WTC11 (cell line): Measurements from ENCODE around the gene LAMC3. TPM values are rescaled to one million over a fixed set of nuclear protein-coding genes. Genes with fewer than 3 reads are reported as not detected.

Experiments used
- ATAC-seq: fragments of 200-7000 bp; cut with Tn5 transposase; 2 replicates; pipeline ENCODE4 v1.10.0; 2021; ENCODE audit warnings: mild to moderate bottlenecking, moderate library complexity
- CTCF ChIA-PET: fragments of 300-600 bp; sonication (Branson Sonifier 250); formaldehyde crosslinking; loops from one replicate; lab custom pipeline; 2021; ENCODE audit warnings: antibody characterized with exemption; lab: Charles Lee
- POLR2A ChIA-PET: fragments of 350-600 bp; sonication (Branson Sonifier 250); formaldehyde crosslinking; loops from one replicate; lab custom pipeline; 2021; ENCODE audit warnings: antibody characterized with exemption; lab: Charles Lee
- DNase-seq: peaks from one replicate; pipeline ENCODE4 v3.0.0; 2021; ENCODE audit warnings: low spot score
- H3K27ac Mint-ChIP-seq: 2 replicates; pipeline ENCODE4 v1.8.0; 2021; ENCODE audit warnings: mixed read lengths
- H3K27me3 Mint-ChIP-seq: 2 replicates; pipeline ENCODE4 v1.8.0; 2021; ENCODE audit warnings: low read depth, mild to moderate bottlenecking, moderate library complexity, mixed read lengths
- H3K36me3 Mint-ChIP-seq: 2 replicates; pipeline ENCODE4 v1.8.0; 2021; ENCODE audit warnings: mixed read lengths
- H3K4me1 Mint-ChIP-seq: 2 replicates; pipeline ENCODE4 v1.8.0; 2022; ENCODE audit warnings: mixed read lengths
- H3K4me3 Mint-ChIP-seq: 2 replicates; pipeline ENCODE4 v1.8.0; 2021; ENCODE audit warnings: mild to moderate bottlenecking, moderate library complexity, mixed read lengths
- H3K9me3 Mint-ChIP-seq: 2 replicates; pipeline ENCODE4 v1.8.0; 2021; ENCODE audit warnings: mixed read lengths
- CBFB ChIP-seq: sonication (generic); formaldehyde crosslinking; IDR thresholded peaks from 2 replicates; pipeline ENCODE4 v1.8.1; 2022; ENCODE audit warnings: mild to moderate bottlenecking, low read depth, missing genetic modification reagents
- GTF2I ChIP-seq: fragments of 250-450 bp; sonication (Bioruptor Pico); conservative IDR thresholded peaks from 2 replicates; pipeline ENCODE4 v1.4.0; 2021; ENCODE audit warnings: mild to moderate bottlenecking
- HMGA2 ChIP-seq: fragments of 250-450 bp; sonication (Bioruptor Pico); IDR thresholded peaks from 2 replicates; pipeline ENCODE4 v1.4.0; 2021; ENCODE audit warnings: mild to moderate bottlenecking, moderate library complexity
- JUN ChIP-seq: sonication (generic); formaldehyde crosslinking; IDR thresholded peaks from 2 replicates; pipeline ENCODE4 v1.8.0; 2023; ENCODE audit warnings: mild to moderate bottlenecking, missing genetic modification reagents
- NFYB ChIP-seq: sonication (generic); formaldehyde crosslinking; conservative IDR thresholded peaks from 2 replicates; pipeline ENCODE4 v1.8.0; 2022; ENCODE audit warnings: low read depth, missing genetic modification reagents
- SOX15 ChIP-seq: fragments of 250-450 bp; sonication (Bioruptor Pico); IDR thresholded peaks from 2 replicates; pipeline ENCODE4 v1.9.0; 2021; ENCODE audit warnings: mild to moderate bottlenecking
- TCF7 ChIP-seq: sonication (generic); formaldehyde crosslinking; IDR thresholded peaks from 2 replicates; pipeline ENCODE4 v1.8.0; 2022; ENCODE audit warnings: mild to moderate bottlenecking, low read depth, missing genetic modification reagents, moderate library complexity
- TEAD1 ChIP-seq: sonication (generic); formaldehyde crosslinking; IDR thresholded peaks from 2 replicates; pipeline ENCODE4 v1.8.0; 2022; ENCODE audit warnings: mild to moderate bottlenecking, missing genetic modification reagents
- ZNF219 ChIP-seq: sonication (generic); formaldehyde crosslinking; IDR thresholded peaks from 2 replicates; pipeline ENCODE4 v1.8.0; 2023; ENCODE audit warnings: missing genetic modification reagents, mild to moderate bottlenecking, borderline replicate concordance
- total RNA-seq: library from RNA; stranded (reverse); gene quantifications from 3 replicates; pipeline ENCODE4 v1.2.3, GENCODE V29; 2021
- TF ChIP-seq, protein P1 (sequence below): sonication (generic); formaldehyde crosslinking; IDR thresholded peaks from 2 replicates; pipeline ENCODE4 v1.8.1; 2022; ENCODE audit warnings: missing genetic modification reagents, borderline replicate concordance
- TF ChIP-seq, protein P2 (sequence below): sonication (generic); formaldehyde crosslinking; IDR thresholded peaks from 2 replicates; pipeline ENCODE4 v1.8.1; 2022; ENCODE audit warnings: low read depth, missing genetic modification reagents, borderline replicate concordance
- TF ChIP-seq, protein P3 (sequence below): sonication (generic); formaldehyde crosslinking; IDR thresholded peaks from 2 replicates; pipeline ENCODE4 v1.8.0; 2022; ENCODE audit warnings: missing genetic modification reagents
- TF ChIP-seq, protein P4 (sequence below): sonication (generic); formaldehyde crosslinking; conservative IDR thresholded peaks from 2 replicates; pipeline ENCODE4 v1.8.1; 2023; ENCODE audit warnings: mild to moderate bottlenecking, low read depth, missing genetic modification reagents, moderate library complexity
- TF ChIP-seq, protein P5 (sequence below): sonication (generic); formaldehyde crosslinking; IDR thresholded peaks from 2 replicates; pipeline ENCODE4 v1.8.0; 2022; ENCODE audit warnings: mild to moderate bottlenecking, missing genetic modification reagents
- TF ChIP-seq, protein P6 (sequence below): fragments of 200-600 bp; IDR thresholded peaks from 2 replicates; pipeline ENCODE4 v1.8.0; 2022; ENCODE audit warnings: antibody characterized with exemption

The LAMC3 gene
- total RNA-seq, 1 experiment from 2014 or later = 50.9 TPM

DNA sequence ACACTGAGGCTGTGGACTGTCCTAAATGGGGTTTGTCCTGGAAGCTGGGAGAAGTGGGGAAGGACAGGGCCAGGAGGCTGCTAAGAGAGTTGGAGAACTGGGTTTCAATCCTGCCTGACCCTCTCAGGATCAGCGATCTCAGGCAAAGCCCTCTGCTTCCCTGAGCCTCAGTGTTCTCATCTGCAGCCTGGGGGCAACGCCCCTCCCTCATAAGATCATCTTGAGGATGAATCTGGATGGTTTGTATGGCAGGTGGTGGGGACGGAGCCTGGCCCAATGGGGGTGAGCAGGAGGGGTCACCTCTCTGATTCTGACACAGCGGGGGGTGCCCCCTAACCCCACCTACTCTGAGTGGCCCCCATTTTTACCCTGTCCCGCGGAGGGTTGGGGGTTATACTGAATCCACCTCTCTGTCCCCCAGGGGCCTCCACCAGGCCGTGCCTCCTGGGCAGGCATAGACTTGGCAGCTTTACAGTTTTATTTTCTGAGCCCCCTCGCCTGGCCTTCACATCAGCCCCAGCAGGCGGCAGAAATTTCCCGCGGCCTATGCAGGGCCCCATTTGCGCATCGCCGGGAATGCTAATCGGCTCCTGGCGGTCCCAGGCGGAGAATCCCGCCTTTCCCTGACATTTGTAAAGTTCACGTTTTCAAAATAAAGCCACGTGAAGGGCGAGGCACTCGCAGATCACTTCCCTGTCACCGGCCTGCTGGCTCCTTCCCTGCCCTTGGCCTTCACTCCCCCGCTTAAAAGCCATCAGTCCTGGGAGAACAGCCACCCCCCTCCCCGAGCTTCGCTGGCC is 17.8 kb upstream of the LAMC3 start:
- Mint-ChIP-seq H3K36me3 (no peaks in the 10 kb centered on the region), H3K27ac (no peak overlapping the region), H3K4me3 (no peak overlapping the region), H3K9me3 (peaks cover 7% of the 10 kb centered on the region), H3K4me1 (peaks cover 29% of the 10 kb centered on the region), H3K27me3 (no peaks in the 10 kb centered on the region)
- ATAC-seq (no peak; the same call in 1 of the 2 replicates), DNase-seq (no peak)
- ChIA-PET POLR2A (no interaction called here), CTCF (interaction anchor here (1.1 to 2.0 kb wide), 5 partner anchors 7 to 125 kb away, joined by 4 to 7 read pairs (median 6); no protein-coding TSS in a partner anchor)
- TF ChIP-seq, protein P1, sequence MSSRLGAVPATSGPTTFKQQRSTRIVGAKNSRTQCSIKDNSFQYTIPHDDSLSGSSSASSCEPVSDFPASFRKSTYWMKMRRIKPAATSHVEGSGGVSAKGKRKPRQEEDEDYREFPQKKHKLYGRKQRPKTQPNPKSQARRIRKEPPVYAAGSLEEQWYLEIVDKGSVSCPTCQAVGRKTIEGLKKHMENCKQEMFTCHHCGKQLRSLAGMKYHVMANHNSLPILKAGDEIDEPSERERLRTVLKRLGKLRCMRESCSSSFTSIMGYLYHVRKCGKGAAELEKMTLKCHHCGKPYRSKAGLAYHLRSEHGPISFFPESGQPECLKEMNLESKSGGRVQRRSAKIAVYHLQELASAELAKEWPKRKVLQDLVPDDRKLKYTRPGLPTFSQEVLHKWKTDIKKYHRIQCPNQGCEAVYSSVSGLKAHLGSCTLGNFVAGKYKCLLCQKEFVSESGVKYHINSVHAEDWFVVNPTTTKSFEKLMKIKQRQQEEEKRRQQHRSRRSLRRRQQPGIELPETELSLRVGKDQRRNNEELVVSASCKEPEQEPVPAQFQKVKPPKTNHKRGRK = no peak
- TF ChIP-seq HMGA2 = no peak
- TF ChIP-seq ZNF219 = no peak
- TF ChIP-seq CBFB (CRISPR knock-in tag) = no peak
- TF ChIP-seq GTF2I (CRISPR knock-in tag) = 0 out of 2 replicates have a peak, but pooled peaks have one; percentile 15

DNA sequence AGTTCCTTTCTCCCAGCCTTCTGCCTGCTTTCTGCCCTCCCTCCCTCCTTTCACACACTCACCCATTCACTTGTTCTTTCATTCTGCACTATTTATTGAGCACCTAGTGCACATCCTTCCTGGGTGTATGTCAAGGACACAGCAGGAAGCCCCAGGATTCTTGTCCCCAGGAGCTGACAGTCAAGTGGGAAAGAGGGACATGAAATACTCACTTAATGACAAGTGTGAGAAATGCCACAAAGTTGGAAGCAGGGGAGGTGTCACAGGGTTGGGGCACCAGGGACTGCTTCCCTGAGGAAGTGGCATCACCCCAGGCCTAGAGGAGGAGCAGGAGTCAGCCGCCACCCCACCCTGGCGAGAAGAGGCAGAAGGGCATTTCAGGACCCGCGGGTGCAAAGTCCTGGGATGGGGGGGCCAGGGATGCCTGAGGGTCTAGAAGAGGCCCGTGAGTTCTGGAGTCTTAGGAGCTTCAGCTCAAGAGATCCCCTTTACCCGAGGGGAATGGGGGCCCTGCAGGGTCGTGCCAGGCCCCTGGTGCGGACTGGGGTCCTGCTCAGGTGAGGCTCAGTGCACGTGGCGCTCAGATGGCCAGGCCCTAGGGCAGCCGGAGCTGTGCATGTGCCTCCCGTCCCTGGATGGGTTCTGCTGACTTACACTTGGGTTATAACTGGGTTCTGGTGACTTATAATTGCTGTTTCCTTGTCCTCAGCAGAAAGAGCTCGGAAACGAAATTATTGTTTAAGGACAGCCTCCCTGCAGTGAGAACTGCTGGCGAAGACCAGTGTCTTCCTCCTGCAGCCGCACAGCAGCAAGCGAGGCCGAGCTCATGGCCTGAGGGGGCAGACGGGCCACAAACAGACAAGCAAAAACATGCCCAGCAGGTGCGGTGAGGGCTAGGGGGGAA is 16.9 kb upstream of the LAMC3 start:
- H3K27ac Mint-ChIP-seq = 0 out of 2 replicates have a peak overlapping the region, but pooled peaks have one; percentile 18
- ATAC-seq (no peak), DNase-seq (no peak)
- H3K4me3 Mint-ChIP-seq = no peak overlapping the region
- ChIA-PET CTCF (interaction anchor here (1.5 to 2.0 kb wide), 3 partner anchors 10 to 126 kb away, joined by 4 to 7 read pairs (median 6); no protein-coding TSS in a partner anchor), POLR2A (no interaction called here)
- no peak for TF ChIP-seq TEAD1
- TF ChIP-seq, protein P2, sequence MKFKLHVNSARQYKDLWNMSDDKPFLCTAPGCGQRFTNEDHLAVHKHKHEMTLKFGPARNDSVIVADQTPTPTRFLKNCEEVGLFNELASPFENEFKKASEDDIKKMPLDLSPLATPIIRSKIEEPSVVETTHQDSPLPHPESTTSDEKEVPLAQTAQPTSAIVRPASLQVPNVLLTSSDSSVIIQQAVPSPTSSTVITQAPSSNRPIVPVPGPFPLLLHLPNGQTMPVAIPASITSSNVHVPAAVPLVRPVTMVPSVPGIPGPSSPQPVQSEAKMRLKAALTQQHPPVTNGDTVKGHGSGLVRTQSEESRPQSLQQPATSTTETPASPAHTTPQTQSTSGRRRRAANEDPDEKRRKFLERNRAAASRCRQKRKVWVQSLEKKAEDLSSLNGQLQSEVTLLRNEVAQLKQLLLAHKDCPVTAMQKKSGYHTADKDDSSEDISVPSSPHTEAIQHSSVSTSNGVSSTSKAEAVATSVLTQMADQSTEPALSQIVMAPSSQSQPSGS (CRISPR knock-in tag) = no peak
- TF ChIP-seq SOX15 (CRISPR knock-in tag) = no peak
- TF ChIP-seq, protein P3, sequence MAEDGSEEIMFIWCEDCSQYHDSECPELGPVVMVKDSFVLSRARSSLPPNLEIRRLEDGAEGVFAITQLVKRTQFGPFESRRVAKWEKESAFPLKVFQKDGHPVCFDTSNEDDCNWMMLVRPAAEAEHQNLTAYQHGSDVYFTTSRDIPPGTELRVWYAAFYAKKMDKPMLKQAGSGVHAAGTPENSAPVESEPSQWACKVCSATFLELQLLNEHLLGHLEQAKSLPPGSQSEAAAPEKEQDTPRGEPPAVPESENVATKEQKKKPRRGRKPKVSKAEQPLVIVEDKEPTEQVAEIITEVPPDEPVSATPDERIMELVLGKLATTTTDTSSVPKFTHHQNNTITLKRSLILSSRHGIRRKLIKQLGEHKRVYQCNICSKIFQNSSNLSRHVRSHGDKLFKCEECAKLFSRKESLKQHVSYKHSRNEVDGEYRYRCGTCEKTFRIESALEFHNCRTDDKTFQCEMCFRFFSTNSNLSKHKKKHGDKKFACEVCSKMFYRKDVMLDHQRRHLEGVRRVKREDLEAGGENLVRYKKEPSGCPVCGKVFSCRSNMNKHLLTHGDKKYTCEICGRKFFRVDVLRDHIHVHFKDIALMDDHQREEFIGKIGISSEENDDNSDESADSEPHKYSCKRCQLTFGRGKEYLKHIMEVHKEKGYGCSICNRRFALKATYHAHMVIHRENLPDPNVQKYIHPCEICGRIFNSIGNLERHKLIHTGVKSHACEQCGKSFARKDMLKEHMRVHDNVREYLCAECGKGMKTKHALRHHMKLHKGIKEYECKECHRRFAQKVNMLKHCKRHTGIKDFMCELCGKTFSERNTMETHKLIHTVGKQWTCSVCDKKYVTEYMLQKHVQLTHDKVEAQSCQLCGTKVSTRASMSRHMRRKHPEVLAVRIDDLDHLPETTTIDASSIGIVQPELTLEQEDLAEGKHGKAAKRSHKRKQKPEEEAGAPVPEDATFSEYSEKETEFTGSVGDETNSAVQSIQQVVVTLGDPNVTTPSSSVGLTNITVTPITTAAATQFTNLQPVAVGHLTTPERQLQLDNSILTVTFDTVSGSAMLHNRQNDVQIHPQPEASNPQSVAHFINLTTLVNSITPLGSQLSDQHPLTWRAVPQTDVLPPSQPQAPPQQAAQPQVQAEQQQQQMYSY (CRISPR knock-in tag) = no peak
- H3K36me3 Mint-ChIP-seq = no peaks in the 10 kb centered on the region
- no peaks in the 10 kb centered on the region for H3K27me3 Mint-ChIP-seq
- peaks cover 25% of the 10 kb centered on the region for H3K4me1 Mint-ChIP-seq
- H3K9me3 Mint-ChIP-seq = peaks cover 7% of the 10 kb centered on the region

DNA sequence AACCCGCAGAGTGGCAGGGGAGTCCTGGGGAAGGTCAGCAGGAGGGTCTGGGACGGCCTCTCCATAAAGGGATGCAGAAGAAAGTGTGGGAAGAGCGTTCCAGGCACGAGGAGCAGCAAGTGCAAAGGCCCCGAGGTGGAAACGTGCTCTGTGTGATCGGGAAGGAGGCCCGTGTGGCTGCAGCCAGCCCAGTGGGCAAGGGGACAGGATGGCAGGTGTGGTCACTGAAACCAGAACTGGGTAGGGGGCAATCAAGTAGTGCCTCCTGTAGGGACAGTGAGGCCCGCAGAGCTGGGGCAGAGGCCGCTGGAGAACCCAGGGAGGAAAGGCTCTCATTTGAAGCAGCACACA is 16.3 kb upstream of the LAMC3 start:
- Mint-ChIP-seq H3K27ac (no peak overlapping the region), H3K4me1 (peaks cover 22% of the 10 kb centered on the region), H3K27me3 (no peaks in the 10 kb centered on the region), H3K4me3 (no peak overlapping the region), H3K9me3 (peaks cover 7% of the 10 kb centered on the region), H3K36me3 (no peaks in the 10 kb centered on the region)
- no peak for ATAC-seq
- POLR2A ChIA-PET = no interaction called here
- TF ChIP-seq JUN (CRISPR knock-in tag) (no peak), TCF7 (no peak), NFYB (no peak), GTF2I (CRISPR knock-in tag) (0 out of 2 replicates have a peak, but pooled peaks have one; percentile 33)
- TF ChIP-seq, protein P4, sequence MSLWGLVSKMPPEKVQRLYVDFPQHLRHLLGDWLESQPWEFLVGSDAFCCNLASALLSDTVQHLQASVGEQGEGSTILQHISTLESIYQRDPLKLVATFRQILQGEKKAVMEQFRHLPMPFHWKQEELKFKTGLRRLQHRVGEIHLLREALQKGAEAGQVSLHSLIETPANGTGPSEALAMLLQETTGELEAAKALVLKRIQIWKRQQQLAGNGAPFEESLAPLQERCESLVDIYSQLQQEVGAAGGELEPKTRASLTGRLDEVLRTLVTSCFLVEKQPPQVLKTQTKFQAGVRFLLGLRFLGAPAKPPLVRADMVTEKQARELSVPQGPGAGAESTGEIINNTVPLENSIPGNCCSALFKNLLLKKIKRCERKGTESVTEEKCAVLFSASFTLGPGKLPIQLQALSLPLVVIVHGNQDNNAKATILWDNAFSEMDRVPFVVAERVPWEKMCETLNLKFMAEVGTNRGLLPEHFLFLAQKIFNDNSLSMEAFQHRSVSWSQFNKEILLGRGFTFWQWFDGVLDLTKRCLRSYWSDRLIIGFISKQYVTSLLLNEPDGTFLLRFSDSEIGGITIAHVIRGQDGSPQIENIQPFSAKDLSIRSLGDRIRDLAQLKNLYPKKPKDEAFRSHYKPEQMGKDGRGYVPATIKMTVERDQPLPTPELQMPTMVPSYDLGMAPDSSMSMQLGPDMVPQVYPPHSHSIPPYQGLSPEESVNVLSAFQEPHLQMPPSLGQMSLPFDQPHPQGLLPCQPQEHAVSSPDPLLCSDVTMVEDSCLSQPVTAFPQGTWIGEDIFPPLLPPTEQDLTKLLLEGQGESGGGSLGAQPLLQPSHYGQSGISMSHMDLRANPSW = no peak
- TF ChIP-seq, protein P5, sequence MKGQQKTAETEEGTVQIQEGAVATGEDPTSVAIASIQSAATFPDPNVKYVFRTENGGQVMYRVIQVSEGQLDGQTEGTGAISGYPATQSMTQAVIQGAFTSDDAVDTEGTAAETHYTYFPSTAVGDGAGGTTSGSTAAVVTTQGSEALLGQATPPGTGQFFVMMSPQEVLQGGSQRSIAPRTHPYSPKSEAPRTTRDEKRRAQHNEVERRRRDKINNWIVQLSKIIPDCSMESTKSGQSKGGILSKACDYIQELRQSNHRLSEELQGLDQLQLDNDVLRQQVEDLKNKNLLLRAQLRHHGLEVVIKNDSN (CRISPR knock-in tag) = no peak
- TF ChIP-seq, protein P6, sequence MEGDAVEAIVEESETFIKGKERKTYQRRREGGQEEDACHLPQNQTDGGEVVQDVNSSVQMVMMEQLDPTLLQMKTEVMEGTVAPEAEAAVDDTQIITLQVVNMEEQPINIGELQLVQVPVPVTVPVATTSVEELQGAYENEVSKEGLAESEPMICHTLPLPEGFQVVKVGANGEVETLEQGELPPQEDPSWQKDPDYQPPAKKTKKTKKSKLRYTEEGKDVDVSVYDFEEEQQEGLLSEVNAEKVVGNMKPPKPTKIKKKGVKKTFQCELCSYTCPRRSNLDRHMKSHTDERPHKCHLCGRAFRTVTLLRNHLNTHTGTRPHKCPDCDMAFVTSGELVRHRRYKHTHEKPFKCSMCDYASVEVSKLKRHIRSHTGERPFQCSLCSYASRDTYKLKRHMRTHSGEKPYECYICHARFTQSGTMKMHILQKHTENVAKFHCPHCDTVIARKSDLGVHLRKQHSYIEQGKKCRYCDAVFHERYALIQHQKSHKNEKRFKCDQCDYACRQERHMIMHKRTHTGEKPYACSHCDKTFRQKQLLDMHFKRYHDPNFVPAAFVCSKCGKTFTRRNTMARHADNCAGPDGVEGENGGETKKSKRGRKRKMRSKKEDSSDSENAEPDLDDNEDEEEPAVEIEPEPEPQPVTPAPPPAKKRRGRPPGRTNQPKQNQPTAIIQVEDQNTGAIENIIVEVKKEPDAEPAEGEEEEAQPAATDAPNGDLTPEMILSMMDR = no peak
- no peak for DNase-seq
- CTCF ChIA-PET = interaction anchor here (1.5 kb wide), 2 partner anchors 10 to 54 kb away, joined by 4 to 6 read pairs; no protein-coding TSS in a partner anchor
